NCI-H69 (cell line): ENCODE data around the gene KRTAP4-5.
"Not testable (repeated sequence)": the region's sequence is repeated elsewhere in the genome, so short reads cannot be mapped to it uniquely, and the experiment has no call there.

Source experiments
- DNase-seq: peaks from one replicate; lab custom pipeline; 2025; lab: John Stamatoyannopoulos, UW

Gene KRTAP4-5

GRCh38 chr17:41147531-41148204 lies 2.0 kb downstream of the KRTAP4-5 start:
- no peak for DNase-seq

GRCh38 chr17:41145261-41145660 lies 4.4 kb downstream of the KRTAP4-5 start:
- no peak for DNase-seq

- no peak for DNase-seq
Observed at GRCh38 chr17:41144846-41145245, 4.8 kb downstream of the KRTAP4-5 start.

GRCh38 chr17:41141361-41141760 lies 8.3 kb downstream of the KRTAP4-5 start:
- no peak for DNase-seq

- DNase-seq = no peak
Observed at GRCh38 chr17:41140360-41141131, 9.1 kb downstream of the KRTAP4-5 start, which contains the start of gene KRTAP4-6. Gene KRTAP4-6 (minus strand): TSS chr17:41140544. CDS start chr17:41140487, 57 bp downstream.

GRCh38 chr17:41139865-41140264 lies 9.8 kb downstream of the KRTAP4-5 start:
- not testable (repeated sequence) for DNase-seq

- DNase-seq = no peak
Observed at GRCh38 chr17:41133880-41134735, 15.5 kb downstream of the KRTAP4-5 start.

DNA sequence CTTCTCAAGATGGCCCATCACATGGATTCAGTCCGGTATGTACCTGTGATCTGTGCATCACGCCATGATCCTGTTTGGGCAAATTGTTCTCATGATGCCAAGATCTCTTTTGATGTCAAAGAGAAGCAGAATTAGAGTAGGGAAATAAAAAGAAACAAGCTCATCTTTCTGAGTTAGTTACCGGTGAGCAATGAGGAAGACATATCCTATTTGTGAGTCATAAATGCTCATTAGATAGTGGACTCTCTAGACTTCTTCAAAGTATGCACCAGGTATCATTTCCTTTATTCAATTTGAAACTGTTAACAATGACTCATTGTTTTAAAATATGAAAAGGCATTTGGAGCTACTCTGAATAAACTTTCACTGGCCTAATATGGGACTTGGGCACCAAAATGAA lies 17.6 kb downstream of the KRTAP4-5 start:
- DNase-seq = no peak

- DNase-seq = no peak
Observed at GRCh38 chr17:41127371-41127770, 22.3 kb downstream of the KRTAP4-5 start.

- DNase-seq = no peak
Observed at GRCh38 chr17:41126412-41126811, 23.2 kb downstream of the KRTAP4-5 start.

- DNase-seq = no peak
Observed at GRCh38 chr17:41125064-41125463, 24.6 kb downstream of the KRTAP4-5 start.

DNA sequence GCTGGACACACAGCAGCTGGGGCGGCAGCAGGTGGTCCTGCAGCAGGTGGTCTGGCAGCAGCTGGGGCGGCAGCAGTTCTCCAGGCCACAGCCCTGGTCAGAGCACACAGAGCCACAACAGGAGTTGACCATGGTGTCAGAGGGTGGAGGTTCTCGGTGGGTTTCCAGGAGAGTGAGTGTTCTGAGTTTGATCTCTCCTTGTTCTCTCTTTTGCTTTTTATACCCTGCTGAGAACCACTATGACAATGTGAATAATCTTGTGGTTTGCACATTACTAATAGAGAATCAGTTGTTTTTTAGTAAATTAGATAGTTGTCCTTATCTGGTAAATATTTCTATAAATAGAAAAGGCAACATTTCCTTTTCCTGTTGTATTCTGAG lies 25.6 kb downstream of the KRTAP4-5 start, which contains the start of gene KRTAP4-12:
TSS of gene KRTAP4-12 (minus strand) at position 192 of the 381 bp plus-strand sequence. CDS start at position 132, 60 bp downstream.
- not testable (repeated sequence) for DNase-seq

DNA sequence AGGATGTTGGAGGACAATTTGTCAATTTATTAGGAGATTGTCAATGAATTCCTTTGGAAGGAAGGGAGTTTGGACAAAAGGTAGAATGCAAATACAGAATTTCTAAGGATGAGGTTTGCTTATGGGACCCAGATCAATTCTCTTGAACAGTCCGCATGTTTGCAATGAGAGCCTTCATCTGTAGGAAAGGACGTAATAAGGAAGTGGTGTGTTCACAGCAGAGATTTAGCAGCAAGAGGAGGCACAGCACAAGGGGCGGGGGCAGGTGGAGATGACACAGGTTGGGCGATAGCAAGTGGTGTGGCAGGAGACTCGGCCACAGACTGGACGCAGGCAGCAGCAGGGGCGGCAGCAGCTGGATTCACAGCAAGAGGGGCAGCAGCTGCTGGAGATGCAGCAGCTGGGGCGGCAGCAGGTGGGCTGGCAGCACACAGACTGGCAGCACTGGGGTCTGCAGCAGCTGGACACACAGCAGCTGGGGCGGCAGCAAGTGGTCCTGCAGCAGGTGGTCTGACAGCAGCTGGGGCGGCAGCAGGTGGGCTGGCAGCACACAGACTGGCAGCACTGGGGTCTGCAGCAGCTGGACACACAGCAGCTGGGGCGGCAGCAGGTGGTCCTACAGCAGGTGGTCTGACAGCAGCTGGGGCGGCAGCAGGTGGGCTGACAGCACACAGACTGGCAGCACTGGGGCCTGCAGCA lies 26.2 kb downstream of the KRTAP4-5 start:
- DNase-seq = not testable (repeated sequence)

- no peak for DNase-seq
Observed at GRCh38 chr17:41121742-41122141, 27.9 kb downstream of the KRTAP4-5 start.

DNA sequence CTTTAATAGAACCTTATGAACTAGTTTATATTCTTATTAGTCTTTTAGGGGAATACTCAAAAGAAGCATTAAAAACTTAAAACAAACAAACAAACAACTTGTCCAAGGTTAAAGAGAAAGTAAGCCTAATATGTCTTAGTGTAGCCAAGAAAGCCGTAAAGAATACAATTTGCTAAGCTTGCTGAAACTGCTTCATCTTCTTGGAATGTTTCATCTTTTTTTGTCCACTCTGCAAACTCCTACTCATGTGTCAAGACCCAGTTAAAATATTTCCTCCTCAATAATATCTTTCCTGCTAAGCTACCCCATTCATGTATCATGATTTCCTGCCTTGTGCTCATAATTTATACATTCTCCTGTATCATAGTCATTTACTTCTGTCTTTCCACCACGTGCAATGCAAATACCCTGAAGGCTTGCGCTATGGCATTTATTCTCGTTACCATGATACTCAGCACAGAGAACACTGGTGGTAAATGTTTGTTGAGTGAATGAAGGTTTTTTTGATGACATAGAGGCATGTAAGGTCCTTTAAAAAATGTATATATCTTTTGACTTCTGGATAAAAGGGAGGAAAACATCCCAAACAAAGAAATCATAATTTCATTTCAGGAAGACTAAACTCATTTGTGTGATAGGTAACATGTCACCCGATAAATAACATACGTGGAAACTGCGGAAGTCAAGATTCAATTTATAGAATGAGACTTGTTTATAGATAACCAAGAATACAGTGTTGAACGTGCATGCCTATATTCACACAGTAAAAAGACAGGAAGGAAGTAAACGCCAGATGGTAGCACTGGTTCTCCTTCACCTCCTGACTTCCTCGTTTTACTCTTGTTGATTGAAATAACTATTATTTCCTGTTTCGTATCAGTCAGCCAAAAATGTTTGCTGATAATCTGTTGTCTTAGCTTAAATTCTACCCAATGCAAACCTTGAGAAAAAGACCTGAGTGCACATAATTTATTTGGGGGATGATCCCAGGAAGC lies 29.6 kb downstream of the KRTAP4-5 start:
- DNase-seq = not testable (repeated sequence)

DNA sequence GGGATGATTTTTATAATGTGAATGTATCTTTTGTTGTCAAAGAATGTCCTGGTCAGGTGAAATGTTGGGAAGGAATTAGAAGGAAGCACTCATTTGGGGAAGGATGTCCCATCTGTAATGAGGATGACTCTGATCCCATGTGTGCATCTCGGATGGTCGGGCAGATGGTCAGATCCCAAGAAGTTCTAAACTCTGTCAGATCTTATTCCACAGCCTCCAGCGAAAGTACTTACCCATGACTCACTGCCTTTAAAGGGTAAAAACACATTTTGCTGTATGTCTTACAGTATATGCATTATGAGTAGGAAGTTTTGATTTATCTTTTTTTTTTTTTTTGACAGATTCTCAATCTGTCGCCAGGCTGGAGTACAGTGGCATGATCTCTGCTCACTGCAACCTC lies 30.9 kb downstream of the KRTAP4-5 start:
- DNase-seq = no peak

- not testable (repeated sequence) for DNase-seq
Observed at GRCh38 chr17:41117846-41118386, 31.7 kb downstream of the KRTAP4-5 start, which contains the start of gene KRTAP4-11. Gene KRTAP4-11 (minus strand): TSS chr17:41118373. CDS start chr17:41118315, 58 bp downstream.

GRCh38 chr17:41116297-41116696 lies 33.3 kb downstream of the KRTAP4-5 start:
- no peak for DNase-seq

DNA sequence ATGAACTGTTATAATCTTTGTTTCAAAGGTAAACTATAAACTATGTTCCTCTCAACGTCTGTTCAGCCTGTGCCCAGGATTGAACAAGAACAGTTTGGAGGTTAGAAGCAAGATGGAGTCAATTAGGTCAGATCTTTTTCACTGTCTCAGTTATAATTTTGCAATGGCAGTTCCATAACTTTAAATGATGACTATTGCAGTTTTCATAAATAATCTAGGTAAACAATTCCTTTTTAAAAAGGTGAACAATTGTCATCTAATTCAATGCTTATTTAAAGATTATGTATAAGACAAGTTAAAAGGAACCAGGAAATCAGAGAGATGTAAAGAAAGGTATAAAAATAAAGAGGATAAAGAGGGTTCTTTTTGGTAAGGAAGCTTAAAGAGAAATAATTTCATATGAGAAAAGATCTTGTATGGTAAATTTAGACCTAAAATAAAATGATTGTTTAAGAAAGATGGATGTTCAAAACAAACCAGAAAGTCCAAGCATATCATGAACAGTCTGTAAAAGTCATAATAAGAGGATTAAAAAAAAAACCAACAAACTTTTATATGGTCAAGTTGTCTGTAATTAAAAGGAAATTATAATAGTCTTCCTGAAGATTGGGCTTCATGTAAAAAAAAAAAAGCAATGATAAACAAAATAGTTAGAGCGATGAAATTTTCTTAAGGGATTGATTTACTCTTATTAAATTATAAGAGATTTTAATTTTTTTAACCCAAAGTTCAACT lies 38.3 kb downstream of the KRTAP4-5 start:
- DNase-seq = no peak
